DOHH2 (cell line): ENCODE results near the gene GPR108.

Source experiments
- EZH2phosphoT487 ChIP-seq: fragments of 200-600 bp; sonication (generic); IDR thresholded peaks from 2 replicates; pipeline ENCODE4 v1.6.1; 2017; ENCODE audit warnings: borderline replicate concordance, mild to moderate bottlenecking, antibody characterized with exemption, low read length, moderate library complexity, mixed read lengths
- TF ChIP-seq, protein P1 (sequence below): fragments of 200-600 bp; sonication (generic); IDR thresholded peaks from one replicate; pipeline ENCODE4 v1.5.1; 2014; ENCODE audit warnings: antibody characterized with exemption, mild to moderate bottlenecking, low read depth, low read length; ENCODE audit not compliant: poor library complexity, severe bottlenecking

DNA sequence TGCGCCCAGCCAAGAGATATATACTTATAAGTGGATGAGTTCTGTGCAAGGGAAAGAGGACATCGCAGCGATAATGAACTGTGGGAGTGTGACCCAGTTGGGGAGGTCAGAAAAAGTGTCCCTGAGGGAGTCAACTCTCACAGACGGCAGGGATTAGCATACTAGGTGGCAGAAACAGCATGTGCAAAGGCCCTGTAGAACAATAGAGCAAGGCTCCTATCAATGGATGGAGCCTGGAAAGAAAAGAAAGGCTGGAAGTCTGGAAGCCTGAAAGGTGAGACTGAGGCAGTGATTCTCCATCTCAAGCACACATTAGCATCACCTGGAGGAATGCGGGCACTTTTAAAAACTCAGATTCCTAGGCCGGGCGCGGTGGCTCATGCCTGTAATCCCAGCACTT lies 46.0 kb downstream of the GPR108 start:
- TF ChIP-seq, protein P1, sequence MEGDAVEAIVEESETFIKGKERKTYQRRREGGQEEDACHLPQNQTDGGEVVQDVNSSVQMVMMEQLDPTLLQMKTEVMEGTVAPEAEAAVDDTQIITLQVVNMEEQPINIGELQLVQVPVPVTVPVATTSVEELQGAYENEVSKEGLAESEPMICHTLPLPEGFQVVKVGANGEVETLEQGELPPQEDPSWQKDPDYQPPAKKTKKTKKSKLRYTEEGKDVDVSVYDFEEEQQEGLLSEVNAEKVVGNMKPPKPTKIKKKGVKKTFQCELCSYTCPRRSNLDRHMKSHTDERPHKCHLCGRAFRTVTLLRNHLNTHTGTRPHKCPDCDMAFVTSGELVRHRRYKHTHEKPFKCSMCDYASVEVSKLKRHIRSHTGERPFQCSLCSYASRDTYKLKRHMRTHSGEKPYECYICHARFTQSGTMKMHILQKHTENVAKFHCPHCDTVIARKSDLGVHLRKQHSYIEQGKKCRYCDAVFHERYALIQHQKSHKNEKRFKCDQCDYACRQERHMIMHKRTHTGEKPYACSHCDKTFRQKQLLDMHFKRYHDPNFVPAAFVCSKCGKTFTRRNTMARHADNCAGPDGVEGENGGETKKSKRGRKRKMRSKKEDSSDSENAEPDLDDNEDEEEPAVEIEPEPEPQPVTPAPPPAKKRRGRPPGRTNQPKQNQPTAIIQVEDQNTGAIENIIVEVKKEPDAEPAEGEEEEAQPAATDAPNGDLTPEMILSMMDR, result no peak
- TF ChIP-seq EZH2phosphoT487, result no peak
